HepG2 (cell line): ENCODE measurements around the gene ERMP1. TPM values are rescaled to one million over a fixed set of nuclear protein-coding genes. Genes with fewer than 3 reads are reported as not detected.

Experiments
- ATAC-seq: fragments of 200-7000 bp; cut with Tn5 transposase; 3 replicates; pipeline ENCODE4 v1.9.1; 2020; ENCODE audit warnings: mild to moderate bottlenecking, moderate library complexity
- BruUV-seq: library from RNA; stranded (reverse); fragments of 400-500 nt; replicated peaks from 2 replicates; lab custom pipeline; 2021; lab: Mats Ljungman, UMichigan
- CTCF ChIA-PET: fragments of 300-600 bp; formaldehyde crosslinking; extraction: SDS; loops from one replicate; lab custom pipeline; 2021; ENCODE audit warnings: low total read pairs, inconsistent platforms, low intra/inter-chr PET ratio; lab: Yijun Ruan, JAX
- POLR2A ChIA-PET: fragments of 350-600 bp; sonication (Branson Sonifier 250); formaldehyde crosslinking; loops from one replicate; lab custom pipeline; 2020; ENCODE audit warnings: antibody characterized with exemption, inconsistent platforms; lab: Yijun Ruan, JAX
- DNase-seq: peaks from one replicate; pipeline ENCODE4 v3.0.0-alpha.2; 2015; ENCODE audit warnings: low spot score
- FAIRE-seq: peaks from 3 replicates; lab custom pipeline; 2011; peaks lifted over from hg19 to GRCh38; lab: Jason Lieb, UNC
- H2AFZ ChIP-seq: one replicate; pipeline ENCODE4 v1.6.1; 2011; ENCODE audit warnings: low read length, inconsistent platforms
- H3K27ac ChIP-seq: fragments of 300-600 bp; 3 replicates; pipeline ENCODE4 v1.8.0; 2011; ENCODE audit warnings: mixed run types, mild to moderate bottlenecking, mixed read lengths, low read length, inconsistent platforms; ENCODE audit not compliant: insufficient read depth; ENCODE audit errors: extremely low read length
- H3K27me3 ChIP-seq, 2 experiments: fragments of 200-600 bp in 1 of 2; 2 replicates in 1 of 2; 3 replicates in 1 of 2; pipeline versions ENCODE4 v1.6.0 to v1.8.0; 2011; ENCODE audit warnings: low read length in 2 of 2, mild to moderate bottlenecking in 2 of 2, moderate library complexity in 2 of 2, inconsistent platforms in 1 of 2; ENCODE audit not compliant: insufficient read depth in 2 of 2, control insufficient read depth in 1 of 2
- H3K36me3 ChIP-seq, 2 experiments: fragments of 200-600 bp in 1 of 2; replicated peaks in 1 of 2; 2 replicates in 1 of 2; 3 replicates in 1 of 2; pipeline versions ENCODE4 v1.5.1 to v1.8.0; 2011; ENCODE audit warnings: low read length in 2 of 2, inconsistent platforms in 1 of 2; ENCODE audit not compliant: insufficient read depth in 2 of 2, control insufficient read depth in 1 of 2
- H3K4me1 ChIP-seq: 2 replicates; pipeline ENCODE4 v1.5.1; 2012; ENCODE audit warnings: low read length, inconsistent platforms; ENCODE audit not compliant: insufficient read depth
- H3K4me2 ChIP-seq: 2 replicates; pipeline ENCODE4 v1.6.0; 2011; ENCODE audit warnings: low read depth, low read length, inconsistent platforms
- H3K4me3 ChIP-seq, 3 experiments: fragments of 200-600 bp in 1 of 3; sonication (generic), shearing (Covaris generic) in 1 of 3; replicated peaks in 1 of 3; 2 replicates each; pipeline ENCODE4 v1.5.1; 2011 to 2016; ENCODE audit warnings: low read length in 3 of 3, inconsistent platforms in 2 of 3, low read depth in 2 of 3, mild to moderate bottlenecking in 2 of 3, control low read depth in 1 of 3, mixed read lengths in 1 of 3; ENCODE audit not compliant: insufficient read depth in 1 of 3
- H3K79me2 ChIP-seq: one replicate; pipeline ENCODE4 v1.6.1; 2011; ENCODE audit warnings: low read length, inconsistent platforms; ENCODE audit not compliant: insufficient read depth
- H3K9ac ChIP-seq: 2 replicates; pipeline ENCODE4 v1.6.0; 2011; ENCODE audit warnings: mild to moderate bottlenecking, low read depth, low read length, inconsistent platforms; ENCODE audit not compliant: insufficient read depth
- H3K9me3 ChIP-seq: 2 replicates; pipeline ENCODE4 v1.5.1; 2012; ENCODE audit warnings: mild to moderate bottlenecking, low read length
- H4K20me1 ChIP-seq: 2 replicates; pipeline ENCODE4 v1.6.0; 2011; ENCODE audit warnings: inconsistent platforms, mild to moderate bottlenecking, low read length, moderate library complexity; ENCODE audit not compliant: insufficient read depth
- FOXK1 ChIP-seq: sonication (generic); formaldehyde crosslinking; IDR thresholded peaks from 2 replicates; pipeline ENCODE4 v1.4.0; 2020; ENCODE audit warnings: low read depth, missing genetic modification reagents, borderline replicate concordance
- JARID2 ChIP-seq: sonication (generic); formaldehyde crosslinking; IDR thresholded peaks from 2 replicates; pipeline ENCODE4 v1.8.1; 2023; ENCODE audit warnings: missing genetic modification reagents, inconsistent platforms; ENCODE audit not compliant: insufficient replicate concordance
- LCORL ChIP-seq, 2 experiments: fragments of 450-650 bp in 1 of 2; sonication (generic) in 1 of 2; formaldehyde crosslinking in 1 of 2; IDR thresholded peaks; 2 replicates each; pipeline versions ENCODE4 v1.5.0 to v1.6.1; 2017 to 2020; ENCODE audit warnings: antibody characterized with exemption in 1 of 2, missing genetic modification reagents in 1 of 2
- MTF1 ChIP-seq: sonication (generic); formaldehyde crosslinking; IDR thresholded peaks from 2 replicates; pipeline ENCODE4 v1.5.0; 2020; ENCODE audit warnings: missing genetic modification reagents
- NFE2 ChIP-seq: sonication (generic); formaldehyde crosslinking; IDR thresholded peaks from 2 replicates; pipeline ENCODE4 v1.4.0; 2020; ENCODE audit warnings: missing genetic modification reagents
- PAWR ChIP-seq: sonication (generic); formaldehyde crosslinking; IDR thresholded peaks from 2 replicates; pipeline ENCODE4 v1.4.0; 2020; ENCODE audit warnings: missing genetic modification reagents, mild to moderate bottlenecking, borderline replicate concordance
- TFAP4 ChIP-seq: sonication (generic); IDR thresholded peaks from 2 replicates; pipeline ENCODE4 v1.6.1; 2016; ENCODE audit warnings: low read depth, borderline replicate concordance
- U2AF2 ChIP-seq: fragments of 200-400 bp; formaldehyde crosslinking; IDR thresholded peaks from 2 replicates; pipeline ENCODE4 v1.6.1; 2017; ENCODE audit warnings: low read depth, mild to moderate bottlenecking, low read length
- ZNF12 ChIP-seq: sonication (generic); formaldehyde crosslinking; IDR thresholded peaks from 2 replicates; pipeline ENCODE4 v1.5.0; 2020; ENCODE audit warnings: missing genetic modification reagents
- ZNF235 ChIP-seq: sonication (generic); formaldehyde crosslinking; IDR thresholded peaks from 2 replicates; pipeline ENCODE4 v1.8.1; 2023; ENCODE audit warnings: mild to moderate bottlenecking, missing genetic modification reagents, borderline replicate concordance
- ZNF296 ChIP-seq: sonication (generic); formaldehyde crosslinking; conservative IDR thresholded peaks from 2 replicates; pipeline ENCODE4 v1.5.0; 2020; ENCODE audit warnings: mild to moderate bottlenecking, missing genetic modification reagents
- ZNF335 ChIP-seq: sonication (generic); formaldehyde crosslinking; IDR thresholded peaks from 2 replicates; pipeline ENCODE4 v1.4.0; 2020; ENCODE audit warnings: missing genetic modification reagents
- ZNF430 ChIP-seq: sonication (generic); formaldehyde crosslinking; IDR thresholded peaks from 2 replicates; pipeline ENCODE4 v1.9.0; 2021; ENCODE audit warnings: mild to moderate bottlenecking, missing genetic modification reagents
- ZNF737 ChIP-seq: sonication (generic); formaldehyde crosslinking; IDR thresholded peaks from 2 replicates; pipeline ENCODE4 v1.5.0; 2020; ENCODE audit warnings: missing genetic modification reagents, mild to moderate bottlenecking, borderline replicate concordance
- ZNF776 ChIP-seq: sonication (generic); formaldehyde crosslinking; IDR thresholded peaks from 2 replicates; pipeline ENCODE4 v1.4.0; 2020; ENCODE audit warnings: mild to moderate bottlenecking, missing genetic modification reagents
- WGBS: methylation state at CpG from one replicate; pipeline ENCODE4 v1.1.6; 2017; ENCODE audit warnings: low lambda C conversion rate; 5-methylcytosine and 5-hydroxymethylcytosine counted together
- in situ Hi-C: cut with HindIII; loops from 2 replicates; pipeline ENCODE4 v1.10.0; 2017; ENCODE audit warnings: low pct_unique_long_range_greater_than_20kb; ENCODE audit not compliant: extremely low pct_ligation_motif_present
- intact Hi-C: fragments of 100-400 bp; cut with micrococcal nuclease; formaldehyde crosslinking; loops from one replicate; pipeline ENCODE4 v1.10.0; 2022; ENCODE audit not compliant: unreplicated experiment
- polyA plus RNA-seq, 8 experiments: library from polyadenylated mRNA; depleted of rRNA in 3 of 8; stranded (reverse) in 7 of 8; unstranded in 1 of 8; fragments of >200 nt; fragmentation: Illumina TruSeq in 4 of 8; extraction: Trizol in 4 of 8; gene quantifications; 2 replicates each; pipeline versions ENCODE4 v1.2.1 to v1.2.3, GENCODE V29; 2011 to 2016; ENCODE audit warnings: low read depth in 4 of 8, missing spikeins in 1 of 8, mixed read lengths in 1 of 8; ENCODE audit not compliant: insufficient read depth in 1 of 8
- total RNA-seq, 5 experiments: library from RNA; depleted of rRNA; stranded (reverse); fragments of >200 nt; fragmentation: Illumina TruSeq; extraction: Trizol; gene quantifications; 2 replicates each; pipeline ENCODE4 v1.2.3, GENCODE V29; 2016; ENCODE audit warnings: low read depth in 1 of 5
- TF ChIP-seq, protein P1 (sequence below): sonication (generic); formaldehyde crosslinking; IDR thresholded peaks from 2 replicates; pipeline ENCODE4 v1.5.0; 2020; ENCODE audit warnings: missing genetic modification reagents

ERMP1 gene
- total and polyA plus RNA-seq, 2 of the 13 experiments (the other 11 are each of a cell fraction or from before 2014, with no cell fraction given), result 40.9 to 65.4 TPM

DNA sequence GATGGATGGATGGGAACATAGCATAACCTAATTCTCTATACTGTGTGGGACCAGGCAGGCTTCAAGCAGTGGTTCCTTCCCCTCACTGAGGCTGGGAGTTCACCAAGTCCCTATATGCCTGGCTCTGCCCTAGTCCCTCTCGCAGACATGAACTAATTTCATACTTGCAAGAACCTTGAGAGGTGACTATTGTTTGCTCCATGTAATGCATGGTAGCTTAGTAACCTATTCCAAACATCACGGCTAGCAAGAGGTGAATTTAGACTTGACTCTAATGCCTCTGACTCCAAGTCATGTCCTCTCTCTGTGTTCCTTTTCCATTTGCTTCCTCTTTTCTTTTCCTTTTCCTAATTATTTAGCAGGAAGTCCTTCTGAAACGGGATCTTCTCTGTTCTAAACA lies 25.9 kb upstream of the ERMP1 start:
- 30% methylated on average over 3 of the region's 3 CpGs for WGBS
- ATAC-seq, result no peak
- ChIA-PET POLR2A (no interaction called here), CTCF (no interaction called here)
- Histone ChIP-seq H3K4me3 (no peak overlapping the region), H3K9me3 (no peaks in the 10 kb centered on the region), H3K4me2 (no peak overlapping the region), H3K9ac (no peak overlapping the region), H3K36me3 (no peaks in the 10 kb centered on the region), H3K79me2 (no peaks in the 10 kb centered on the region), H3K4me1 (peaks cover 19% of the 10 kb centered on the region), H3K27ac (no peak overlapping the region), H2AFZ (no peak overlapping the region), H3K27me3 (no peaks in the 10 kb centered on the region), H4K20me1 (no peaks in the 10 kb centered on the region)
- in situ Hi-C loops, result no loop called here
- no peak for FAIRE-seq
- no peak for TF ChIP-seq ZNF776 (CRISPR knock-in tag)
- no peak for TF ChIP-seq ZNF12 (CRISPR knock-in tag)
- TF ChIP-seq, protein P1, sequence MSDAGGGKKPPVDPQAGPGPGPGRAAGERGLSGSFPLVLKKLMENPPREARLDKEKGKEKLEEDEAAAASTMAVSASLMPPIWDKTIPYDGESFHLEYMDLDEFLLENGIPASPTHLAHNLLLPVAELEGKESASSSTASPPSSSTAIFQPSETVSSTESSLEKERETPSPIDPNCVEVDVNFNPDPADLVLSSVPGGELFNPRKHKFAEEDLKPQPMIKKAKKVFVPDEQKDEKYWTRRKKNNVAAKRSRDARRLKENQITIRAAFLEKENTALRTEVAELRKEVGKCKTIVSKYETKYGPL (CRISPR knock-in tag), result no peak
- TF ChIP-seq ZNF235 (CRISPR knock-in tag), result no peak
- TF ChIP-seq U2AF2, result no peak
- TF ChIP-seq PAWR (CRISPR knock-in tag), result no peak
- DNase-seq, result no peak
- no TSS peak for BruUV-seq
- intact Hi-C loops, result no loop called here

- DNase-seq (no peak), FAIRE-seq (no peak), ATAC-seq (no peak)
- TF ChIP-seq ZNF296 (no peak), ZNF737 (CRISPR knock-in tag) (no peak), JARID2 (CRISPR knock-in tag) (no peak), LCORL (IDR thresholded peaks at IDR 0.05) (no peak), LCORL (CRISPR knock-in tag; IDR thresholded peaks at IDR 0.05) (no peak), TFAP4 (no peak), ZNF335 (CRISPR knock-in tag) (no peak), FOXK1 (CRISPR knock-in tag) (no peak), ZNF430 (CRISPR knock-in tag) (no peak), NFE2 (CRISPR knock-in tag) (no peak), MTF1 (CRISPR knock-in tag) (no peak)
- ChIA-PET CTCF (no interaction called here), POLR2A (no interaction called here)
- in situ Hi-C loops (no loop called here), intact Hi-C loops (no loop called here)
- no peak overlapping the region for H3K9ac ChIP-seq
- H2AFZ ChIP-seq, result no peak overlapping the region
- H3K27ac ChIP-seq, result no peak overlapping the region
- no TSS peak for BruUV-seq
- peaks cover 10% of the 10 kb centered on the region for H3K4me1 ChIP-seq
- no peak overlapping the region for H3K4me2 ChIP-seq
- H3K36me3 ChIP-seq, result no peaks in the 10 kb centered on the region
- no peak overlapping the region for H3K4me3 ChIP-seq
- no peaks in the 10 kb centered on the region for H3K9me3 ChIP-seq
- no peaks in the 10 kb centered on the region for H4K20me1 ChIP-seq
- no peaks in the 10 kb centered on the region for H3K79me2 ChIP-seq
- no peaks in the 10 kb centered on the region for H3K27me3 ChIP-seq
These were observed 25.0 kb upstream of the ERMP1 start for GRCh38 chr9:5857928-5858327.
